PC-3 (cell line): Measurements from ENCODE around the gene MYO5C.

Source experiments
- CTCF ChIP-seq: fragments of 300-600 bp; sonication (generic); conservative IDR thresholded peaks from 2 replicates; pipeline ENCODE4 v1.5.1; 2017; ENCODE audit warnings: antibody characterized with exemption, low read depth, mild to moderate bottlenecking, low read length
- EZH2 ChIP-seq: fragments of 300-600 bp; sonication (generic); IDR thresholded peaks from one replicate; pipeline ENCODE4 v1.6.1; 2017; ENCODE audit warnings: antibody characterized with exemption, mild to moderate bottlenecking, low read length; ENCODE audit not compliant: unreplicated experiment
- EZH2phosphoT487 ChIP-seq: fragments of 300-600 bp; sonication (generic); IDR thresholded peaks from 2 replicates; pipeline ENCODE4 v1.6.1; 2018; ENCODE audit warnings: mild to moderate bottlenecking, antibody characterized with exemption, low read length, borderline replicate concordance

GRCh38 chr15:52146261-52146660 is 149.3 kb downstream of the MYO5C start:
- TF ChIP-seq EZH2 (no peak), CTCF (no peak), EZH2phosphoT487 (no peak)
